ENCODE measurements around the gene CTTNBP2.

GRCh38 chr7:117882594-117882993 lies 9.4 kb upstream of the CTTNBP2 start:
- TF ChIP-seq CTCF (IDR thresholded peaks at IDR 0.05), result no peak
- TF ChIP-seq POLR2A (IDR thresholded peaks at IDR 0.05), result no peak
